Uterus (tissue), 4 donors: ENCODE results near the gene HEG1. TPM values are rescaled to one million over a fixed set of nuclear protein-coding genes. Genes with fewer than 3 reads are reported as not detected.

Experiments used
- DNase-seq, 2 donors: peaks; one replicate each; pipeline ENCODE4 v3.0.0-alpha.2; 2019 to 2020
- H3K27ac ChIP-seq, 2 donors: fragments of 200-600 bp; sonication (generic); 1 replicate in 1 of 2; 2 replicates in 1 of 2; pipeline ENCODE4 v1.5.1; 2016 to 2018
- H3K27me3 ChIP-seq, 2 donors: fragments of 200-600 bp; sonication (generic); one replicate each; pipeline ENCODE4 v1.5.1; 2018 to 2019; ENCODE audit warnings: control low read depth in 1 of 2
- H3K36me3 ChIP-seq, 2 donors: fragments of 200-600 bp; sonication (generic); one replicate each; pipeline ENCODE4 v1.5.1; 2019; ENCODE audit warnings: control low read depth in 1 of 2
- H3K4me1 ChIP-seq, 2 donors: fragments of 200-600 bp; sonication (generic); one replicate each; pipeline ENCODE4 v1.5.1; 2018 to 2019; ENCODE audit warnings: control low read depth in 1 of 2
- H3K4me3 ChIP-seq, 2 donors: fragments of 200-600 bp; sonication (generic); 1 replicate in 1 of 2; 2 replicates in 1 of 2; pipeline ENCODE4 v1.5.1; 2018 to 2019; ENCODE audit warnings: mild to moderate bottlenecking in 1 of 2
- H3K9me3 ChIP-seq, 2 donors: fragments of 200-600 bp; sonication (generic); one replicate each; pipeline ENCODE4 v1.5.1; 2019; ENCODE audit warnings: control low read depth in 1 of 2
- CTCF ChIP-seq, 4 experiments: fragments of 200-600 bp in 2 of 4; fragments of 450-650 bp in 2 of 4; sonication (generic) in 2 of 4; IDR thresholded peaks; one replicate each; pipeline ENCODE4 v1.5.1; 2016 to 2019; ENCODE audit warnings: antibody characterized with exemption in 4 of 4, mild to moderate bottlenecking in 2 of 4, moderate library complexity in 1 of 4
- POLR2A ChIP-seq, 2 donors: fragments of 450-650 bp; IDR thresholded peaks; one replicate each; pipeline ENCODE4 v1.6.1; 2016; ENCODE audit warnings: antibody characterized with exemption in 2 of 2, mild to moderate bottlenecking in 1 of 2, moderate library complexity in 1 of 2
- intact Hi-C: fragments of 100-400 bp; cut with DNase I; formaldehyde crosslinking; loops from one replicate; pipeline ENCODE4 v1.15.1; 2023; ENCODE audit warnings: low total_unique reads
- total RNA-seq, 4 donors: library from RNA; depleted of rRNA in 3 of 4; stranded (reverse); fragments of >200 nt in 3 of 4; gene quantifications; one replicate each; pipeline versions ENCODE4 v1.1.0 to v1.2.4, GENCODE V29; 2014 to 2023
- donor health status: DM: yes; HTN: yes; CAD: no.

Gene HEG1
- total RNA-seq, 4 donors from 2014 or later, result 64.8 to 97.0 (median 71.7) TPM

- peak; percentile 56 to 61 for DNase-seq
- H3K36me3 ChIP-seq, result no peaks in the 10 kb centered on the region
- TF ChIP-seq POLR2A (IDR thresholded peaks at IDR 0.05), result peak in 1 of 2 donors; percentile 20
- TF ChIP-seq CTCF (IDR thresholded peaks at IDR 0.05), result no peak
- H3K4me3 ChIP-seq, result peak overlapping the region in 1 of 2 donors; percentile 16
- peaks cover 4 to 11% of the 10 kb centered on the region in 2 donors for H3K4me1 ChIP-seq
- no peaks in the 10 kb centered on the region for H3K9me3 ChIP-seq
- intact Hi-C loops, result no loop called here
- H3K27me3 ChIP-seq, result no peaks in the 10 kb centered on the region
- H3K27ac ChIP-seq, result peak overlapping the region; percentile 96 to 99
Measured at GRCh38 chr3:125051715-125052581, 3.8 kb downstream of the HEG1 start.

- no peak for DNase-seq
- Histone ChIP-seq H3K27ac (peak overlapping the region; percentile 96 to 99), H3K4me1 (peaks cover 4 to 8% of the 10 kb centered on the region in 2 donors), H3K4me3 (no peak overlapping the region), H3K9me3 (no peaks in the 10 kb centered on the region), H3K36me3 (no peaks in the 10 kb centered on the region), H3K27me3 (no peaks in the 10 kb centered on the region)
- intact Hi-C loops, result no loop called here
- no peak for TF ChIP-seq POLR2A (IDR thresholded peaks at IDR 0.05)
- TF ChIP-seq CTCF (IDR thresholded peaks at IDR 0.05), result no peak
Measured at GRCh38 chr3:125051205-125051604, 4.6 kb downstream of the HEG1 start.

- H3K36me3 ChIP-seq, result no peaks in the 10 kb centered on the region
- no peaks in the 10 kb centered on the region for H3K27me3 ChIP-seq
- H3K27ac ChIP-seq, result no peak overlapping the region
- H3K9me3 ChIP-seq, result no peaks in the 10 kb centered on the region
- TF ChIP-seq POLR2A (IDR thresholded peaks at IDR 0.05) (no peak), CTCF (IDR thresholded peaks at IDR 0.05) (no peak)
- intact Hi-C loops, result no loop called here
- no peak overlapping the region for H3K4me3 ChIP-seq
- peaks cover 4 to 8% of the 10 kb centered on the region in 2 donors for H3K4me1 ChIP-seq
- DNase-seq, result no peak
Measured at GRCh38 chr3:125050488-125051090, 5.2 kb downstream of the HEG1 start.

GRCh38 chr3:125048282-125048681, 7.5 kb downstream of the HEG1 start:
- H3K4me1 ChIP-seq, result peaks cover 8 to 14% of the 10 kb centered on the region in 2 donors
- intact Hi-C loops, result no loop called here
- no peaks in the 10 kb centered on the region for H3K27me3 ChIP-seq
- no peaks in the 10 kb centered on the region for H3K9me3 ChIP-seq
- H3K27ac ChIP-seq, result peak overlapping the region in 1 of 2 donors; percentile 5
- H3K36me3 ChIP-seq, result no peaks in the 10 kb centered on the region
- H3K4me3 ChIP-seq, result no peak overlapping the region
- TF ChIP-seq CTCF (IDR thresholded peaks at IDR 0.05), result no peak
- no peak for TF ChIP-seq POLR2A (IDR thresholded peaks at IDR 0.05)
- DNase-seq, result no peak

- intact Hi-C loops, result no loop called here
- H3K4me1 ChIP-seq, result peaks cover 5 to 6% of the 10 kb centered on the region in 2 donors
- no peaks in the 10 kb centered on the region for H3K9me3 ChIP-seq
- H3K27me3 ChIP-seq, result no peaks in the 10 kb centered on the region
- peak overlapping the region in 1 of 2 donors; percentile 84 for H3K27ac ChIP-seq
- no peak for DNase-seq
- no peak overlapping the region for H3K4me3 ChIP-seq
- no peaks in the 10 kb centered on the region for H3K36me3 ChIP-seq
- TF ChIP-seq CTCF (IDR thresholded peaks at IDR 0.05) (no peak), POLR2A (IDR thresholded peaks at IDR 0.05) (no peak)
Measured at GRCh38 chr3:125045965-125046364, 9.8 kb downstream of the HEG1 start.
